Astrocyte of the cerebellum (primary cell): ENCODE results near the gene C1RL.

Experiments used
- DNase-seq: peaks from one replicate; pipeline ENCODE4 v3.0.0-alpha.2; 2011; ENCODE audit warnings: low read depth
- H3K4me3 ChIP-seq: 2 replicates; pipeline ENCODE4 v1.5.1; 2011; ENCODE audit warnings: mild to moderate bottlenecking, low read depth, low read length, moderate library complexity
- in situ Hi-C: cut with HindIII; loops from 2 replicates; pipeline ENCODE4 v1.10.0; 2017; ENCODE audit warnings: low sequenced_read_pairs
- TF ChIP-seq, protein P1 (sequence below): IDR thresholded peaks from 2 replicates; pipeline ENCODE4 v1.5.1; 2012; ENCODE audit warnings: low read length, low read depth, moderate library complexity, mild to moderate bottlenecking; ENCODE audit errors: missing control alignments

The C1RL gene

GRCh38 chr12:7108796-7109571, at the start of gene C1RL:
TSS of gene C1RL (minus strand) at chr12:7109214. CDS start at chr12:7109180, 34 bp downstream.
- H3K4me3 ChIP-seq = peak within 1 kb of the TSS; percentile 61
- TF ChIP-seq, protein P1, sequence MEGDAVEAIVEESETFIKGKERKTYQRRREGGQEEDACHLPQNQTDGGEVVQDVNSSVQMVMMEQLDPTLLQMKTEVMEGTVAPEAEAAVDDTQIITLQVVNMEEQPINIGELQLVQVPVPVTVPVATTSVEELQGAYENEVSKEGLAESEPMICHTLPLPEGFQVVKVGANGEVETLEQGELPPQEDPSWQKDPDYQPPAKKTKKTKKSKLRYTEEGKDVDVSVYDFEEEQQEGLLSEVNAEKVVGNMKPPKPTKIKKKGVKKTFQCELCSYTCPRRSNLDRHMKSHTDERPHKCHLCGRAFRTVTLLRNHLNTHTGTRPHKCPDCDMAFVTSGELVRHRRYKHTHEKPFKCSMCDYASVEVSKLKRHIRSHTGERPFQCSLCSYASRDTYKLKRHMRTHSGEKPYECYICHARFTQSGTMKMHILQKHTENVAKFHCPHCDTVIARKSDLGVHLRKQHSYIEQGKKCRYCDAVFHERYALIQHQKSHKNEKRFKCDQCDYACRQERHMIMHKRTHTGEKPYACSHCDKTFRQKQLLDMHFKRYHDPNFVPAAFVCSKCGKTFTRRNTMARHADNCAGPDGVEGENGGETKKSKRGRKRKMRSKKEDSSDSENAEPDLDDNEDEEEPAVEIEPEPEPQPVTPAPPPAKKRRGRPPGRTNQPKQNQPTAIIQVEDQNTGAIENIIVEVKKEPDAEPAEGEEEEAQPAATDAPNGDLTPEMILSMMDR = peak; percentile 99
- in situ Hi-C loops = loop anchor here (5.0 kb wide), 1 partner anchor 52 kb away; no protein-coding TSS in a partner anchor
- peak; percentile 57 for DNase-seq

DNA sequence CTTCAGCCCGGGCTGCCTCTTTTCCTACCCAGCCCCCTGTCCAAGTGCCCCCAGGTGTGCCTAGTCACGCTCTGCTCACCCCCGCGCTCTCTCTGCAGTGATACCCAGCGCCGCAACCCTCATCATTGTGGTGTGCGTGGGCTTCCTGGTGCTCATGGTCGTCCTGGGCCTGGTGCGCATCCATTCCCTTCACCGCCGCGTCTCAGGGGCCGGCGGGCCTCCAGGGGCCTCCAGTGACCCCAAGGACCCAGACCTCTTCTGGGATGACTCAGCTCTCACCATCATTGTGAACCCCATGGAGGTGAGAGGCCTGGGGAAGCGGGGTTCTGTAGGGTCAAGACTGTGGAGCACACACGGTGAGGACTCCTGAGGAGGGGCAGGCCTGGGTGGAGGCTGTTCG, 48.4 kb upstream of the C1RL start:
- no peak for DNase-seq
- in situ Hi-C loops = no loop called here
- no peak overlapping the region for H3K4me3 ChIP-seq
- TF ChIP-seq, protein P1 = no peak

GRCh38 chr12:7156259-7157197, 47.5 kb upstream of the C1RL start:
- no peak for DNase-seq
- no peak overlapping the region for H3K4me3 ChIP-seq
- in situ Hi-C loops = no loop called here
- TF ChIP-seq, protein P1 = no peak

GRCh38 chr12:7155471-7156034, 46.5 kb upstream of the C1RL start:
- no peak overlapping the region for H3K4me3 ChIP-seq
- TF ChIP-seq, protein P1 = no peak
- in situ Hi-C loops = no loop called here
- DNase-seq = no peak

GRCh38 chr12:7154901-7155470, 46.0 kb upstream of the C1RL start:
- no peak for DNase-seq
- TF ChIP-seq, protein P1 = no peak
- H3K4me3 ChIP-seq = no peak overlapping the region
- in situ Hi-C loops = no loop called here

- TF ChIP-seq, protein P1 = no peak
- in situ Hi-C loops = no loop called here
- no peak for DNase-seq
- no peak overlapping the region for H3K4me3 ChIP-seq
Measured at GRCh38 chr12:7154042-7154441, 45.0 kb upstream of the C1RL start.
